Skin of body (tissue), 2 donors: ENCODE results near the gene WDR86. TPM values are rescaled to one million over a fixed set of nuclear protein-coding genes. Genes with fewer than 3 reads are reported as not detected.

ENCODE experiments used
- DNase-seq: peaks from one replicate; lab custom pipeline; 2025; lab: John Stamatoyannopoulos, UW
- total RNA-seq: library from RNA; depleted of rRNA; stranded (reverse); fragments of >200 nt; gene quantifications from one replicate; pipeline ENCODE4 v1.2.3, GENCODE V29; 2014

WDR86 gene, protein sequence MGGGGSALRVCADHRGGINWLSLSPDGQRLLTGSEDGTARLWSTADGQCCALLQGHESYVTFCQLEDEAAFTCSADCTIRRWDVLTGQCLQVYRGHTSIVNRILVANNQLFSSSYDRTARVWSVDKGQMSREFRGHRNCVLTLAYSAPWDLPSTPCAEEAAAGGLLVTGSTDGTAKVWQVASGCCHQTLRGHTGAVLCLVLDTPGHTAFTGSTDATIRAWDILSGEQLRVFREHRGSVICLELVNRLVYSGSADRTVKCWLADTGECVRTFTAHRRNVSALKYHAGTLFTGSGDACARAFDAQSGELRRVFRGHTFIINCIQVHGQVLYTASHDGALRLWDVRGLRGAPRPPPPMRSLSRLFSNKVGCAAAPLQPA
- 14.0 TPM for total RNA-seq

DNA sequence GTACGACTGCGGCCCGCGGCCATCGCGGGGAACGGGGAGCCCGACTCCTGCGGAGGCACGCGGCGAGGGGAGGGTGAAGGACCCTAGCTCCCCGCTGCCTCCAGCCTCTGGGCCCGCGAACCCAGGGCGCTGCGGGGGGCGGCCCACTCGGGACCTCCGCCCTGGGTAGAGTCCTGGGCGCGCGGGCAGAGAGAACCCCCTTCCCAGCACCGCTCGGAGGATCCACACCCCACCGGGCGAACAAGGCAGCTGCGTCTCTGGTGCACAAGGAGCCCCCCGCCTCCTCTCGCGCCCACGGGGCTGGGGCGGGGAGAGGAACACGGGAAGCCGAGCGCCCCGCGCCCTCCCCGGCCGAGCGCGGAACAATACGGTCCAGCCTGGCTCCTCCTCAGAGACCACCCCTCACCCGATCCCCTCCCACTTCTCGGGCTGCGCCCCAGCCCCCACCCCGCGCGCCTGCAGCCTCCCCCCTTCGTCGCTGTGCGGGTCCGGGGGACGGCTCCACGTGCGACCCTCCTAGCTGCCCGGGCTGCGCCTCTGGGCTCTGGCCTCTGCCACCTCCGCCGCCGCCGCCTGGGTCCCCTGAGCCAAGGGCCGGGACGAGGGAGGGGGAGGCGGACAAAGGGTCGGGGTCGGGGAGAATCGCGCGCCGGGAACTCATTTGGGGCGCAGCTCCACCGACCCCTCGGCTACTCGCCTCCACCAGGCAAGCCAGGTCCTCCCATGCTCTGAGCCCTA, at the start of gene WDR86:
Gene WDR86, minus strand, starts transcription at position 372 of the 738 bp plus-strand sequence. CDS start 449 bp downstream, outside the sequence.
- no peak for DNase-seq

DNA sequence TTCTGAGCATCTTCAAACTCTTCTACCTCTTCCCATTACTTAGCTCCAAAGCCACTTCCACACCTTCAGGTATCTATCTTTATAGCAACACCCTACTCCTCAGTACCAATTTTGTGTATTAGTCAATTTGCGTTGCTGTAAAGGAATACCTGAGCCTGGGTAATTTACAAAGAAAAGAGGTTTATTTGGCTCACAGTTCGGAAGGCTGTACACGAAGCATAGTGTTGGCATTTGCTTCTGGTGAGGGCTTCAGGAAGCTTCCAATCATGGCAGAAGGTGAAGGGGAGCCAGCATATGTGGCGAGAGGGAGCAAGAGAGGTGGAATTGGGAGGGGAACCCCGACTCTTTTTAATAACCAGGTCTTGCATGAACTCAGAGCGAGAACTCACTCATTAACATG, 47.7 kb upstream of the WDR86 start:
- DNase-seq = no peak

DNA sequence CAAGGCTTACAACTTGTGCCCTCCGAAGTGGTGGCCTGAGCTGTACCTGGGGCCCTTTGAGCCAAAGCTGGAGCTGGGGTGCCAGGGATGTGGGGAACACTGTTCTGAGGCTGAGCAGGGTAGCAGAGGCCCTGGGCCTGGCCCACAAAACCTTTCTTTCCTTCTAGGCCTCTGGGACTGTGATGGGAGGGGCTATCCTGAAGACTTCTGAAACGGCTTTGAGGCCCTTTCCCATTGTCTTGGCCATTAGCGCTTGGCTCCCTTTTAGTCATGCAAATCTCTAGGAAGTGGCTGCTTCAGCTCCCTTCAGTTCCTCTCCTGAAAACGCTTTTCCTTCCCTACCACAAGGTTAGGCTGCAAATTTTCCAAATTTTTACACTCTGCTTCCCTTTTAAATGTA, 46.9 kb upstream of the WDR86 start:
- DNase-seq = no peak

DNA sequence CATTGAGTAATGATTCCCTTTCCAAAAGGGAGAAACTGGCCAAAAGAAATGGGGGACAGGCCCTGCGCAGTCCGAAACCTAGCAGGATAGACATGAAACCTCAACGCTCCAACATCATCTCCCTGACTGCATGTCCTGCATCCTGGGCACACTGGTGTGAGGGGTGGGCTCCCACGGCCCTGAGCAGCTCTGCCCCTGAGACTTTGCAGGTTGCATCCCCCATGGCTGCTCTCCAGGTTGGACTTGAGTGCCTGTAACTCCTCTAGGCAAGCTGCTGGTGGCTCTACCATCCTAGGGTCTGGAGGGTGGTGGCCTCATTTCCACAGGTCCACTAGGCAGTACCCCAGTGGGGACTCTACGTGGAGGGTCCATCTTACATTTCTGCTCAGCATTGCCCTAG, 46.4 kb upstream of the WDR86 start:
- no peak for DNase-seq

DNA sequence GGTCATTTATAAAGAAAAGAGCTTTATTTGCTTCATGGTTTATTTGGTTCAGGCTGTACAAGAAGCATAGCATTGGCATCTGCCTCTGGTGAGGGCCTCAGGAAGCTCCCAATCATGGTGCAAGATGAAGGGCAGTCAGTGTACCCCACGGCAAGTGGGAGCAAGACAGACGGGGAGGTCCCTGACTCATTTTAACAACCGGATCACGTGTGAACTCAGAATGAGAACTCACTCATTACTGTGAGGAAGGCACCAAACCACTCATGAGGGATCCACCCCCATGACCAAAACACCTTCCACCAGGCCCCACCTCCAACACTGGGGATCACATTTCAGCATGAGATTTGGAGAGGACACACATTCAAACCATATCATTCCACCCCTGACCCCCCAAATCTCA, 45.9 kb upstream of the WDR86 start:
- no peak for DNase-seq

DNA sequence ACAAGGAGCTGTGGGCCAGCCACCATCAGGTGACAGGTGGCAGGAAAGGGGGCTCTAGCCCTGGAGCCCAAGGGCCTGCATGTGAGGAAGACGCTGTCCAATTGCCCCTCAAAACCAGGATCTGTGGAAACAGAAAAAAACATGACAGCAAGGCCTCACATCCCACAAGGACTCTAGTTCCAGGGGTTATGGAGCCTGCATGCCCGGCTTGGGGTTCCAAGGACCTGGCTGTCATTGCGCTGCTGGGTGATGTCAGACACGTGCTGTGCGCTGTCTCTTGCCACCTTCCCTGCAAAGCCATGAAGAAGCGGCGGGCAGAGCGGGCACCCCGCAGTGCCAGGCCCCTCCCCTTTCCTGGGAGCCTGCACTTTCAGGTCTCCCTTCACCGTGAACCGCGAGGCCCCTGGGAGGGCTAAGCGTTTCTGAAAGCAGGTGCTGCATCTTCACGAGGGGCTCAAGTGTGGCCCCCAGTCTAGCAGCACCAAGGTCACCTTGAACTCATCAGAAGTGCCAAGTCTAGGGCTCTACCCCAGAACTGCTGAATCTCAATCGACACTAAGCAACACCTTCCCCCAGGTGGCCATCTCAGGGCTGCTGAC, 45.2 kb upstream of the WDR86 start:
- DNase-seq = no peak

DNA sequence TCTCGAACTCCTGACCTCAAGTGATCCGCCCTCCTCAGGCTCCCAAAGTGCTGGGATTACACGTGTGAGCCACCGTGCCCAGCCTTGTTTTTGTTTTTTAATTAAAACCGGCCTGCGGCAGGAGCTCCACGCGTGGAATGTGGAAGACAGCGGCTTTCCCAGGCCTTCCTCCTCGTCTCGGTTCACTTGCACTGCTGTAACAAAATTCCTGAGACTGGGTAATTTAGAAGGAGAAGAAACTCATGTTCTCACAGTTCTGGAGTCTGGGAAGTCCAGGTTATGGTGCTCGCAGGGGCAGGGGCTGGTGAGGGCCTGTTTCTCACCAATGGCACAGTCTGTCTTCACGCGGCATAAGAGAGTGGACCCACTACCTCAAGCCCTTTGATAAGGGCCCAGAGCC, 44.5 kb upstream of the WDR86 start:
- DNase-seq = no peak

DNA sequence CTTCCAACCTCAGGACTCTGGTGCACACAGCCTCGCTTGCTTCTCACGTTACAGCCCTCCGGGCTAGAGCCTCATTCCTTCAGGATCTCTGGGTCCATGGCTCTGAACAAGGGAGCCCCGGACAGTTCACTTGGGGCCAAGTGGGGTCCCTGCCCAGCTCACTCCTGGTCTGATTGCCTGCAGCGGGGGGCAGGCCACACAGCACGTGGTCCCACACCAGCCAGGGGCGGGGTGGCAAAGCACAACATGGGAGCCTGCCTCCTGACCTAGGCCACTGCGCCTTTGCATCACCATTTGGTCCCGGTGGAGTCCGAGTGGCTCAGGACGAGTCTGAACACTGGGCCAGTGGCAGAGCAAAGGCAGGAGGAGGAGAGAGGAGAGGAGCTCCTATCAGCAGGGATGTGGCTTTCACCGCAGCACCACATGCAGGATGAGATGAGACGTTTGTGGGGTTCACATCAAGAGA, 43.5 kb upstream of the WDR86 start:
- no peak for DNase-seq

DNA sequence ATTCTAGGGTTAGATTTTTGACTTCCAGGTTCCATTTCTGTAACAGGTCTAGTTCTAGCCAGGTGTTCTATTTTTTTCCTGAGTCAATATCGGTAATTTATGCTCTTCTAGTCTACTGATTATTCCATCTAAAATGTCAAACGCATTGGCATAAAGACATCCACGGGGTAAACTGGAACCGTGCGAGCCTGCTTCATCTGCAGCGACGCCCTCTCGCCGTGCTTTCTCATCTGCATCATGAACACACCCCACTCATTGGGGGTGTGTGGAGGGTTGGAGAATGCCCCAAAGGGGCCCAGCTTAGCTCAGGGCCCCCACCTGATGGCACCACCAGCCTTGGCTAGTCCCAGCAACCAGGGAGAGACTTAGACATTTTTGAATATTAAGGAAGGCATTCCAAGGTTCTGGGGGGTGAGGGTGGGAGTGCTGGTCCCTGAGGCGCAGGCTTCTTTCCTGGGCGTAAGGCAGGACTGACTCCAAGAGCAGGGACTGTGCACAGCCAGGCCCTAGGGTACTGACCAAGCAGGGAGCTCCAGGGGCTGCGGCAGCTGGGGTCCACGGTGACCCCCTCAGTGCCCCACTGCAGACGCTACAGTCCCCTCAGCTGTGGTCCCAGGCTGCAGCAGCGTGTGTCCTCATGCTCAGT, 43.0 kb upstream of the WDR86 start:
- no peak for DNase-seq

DNA sequence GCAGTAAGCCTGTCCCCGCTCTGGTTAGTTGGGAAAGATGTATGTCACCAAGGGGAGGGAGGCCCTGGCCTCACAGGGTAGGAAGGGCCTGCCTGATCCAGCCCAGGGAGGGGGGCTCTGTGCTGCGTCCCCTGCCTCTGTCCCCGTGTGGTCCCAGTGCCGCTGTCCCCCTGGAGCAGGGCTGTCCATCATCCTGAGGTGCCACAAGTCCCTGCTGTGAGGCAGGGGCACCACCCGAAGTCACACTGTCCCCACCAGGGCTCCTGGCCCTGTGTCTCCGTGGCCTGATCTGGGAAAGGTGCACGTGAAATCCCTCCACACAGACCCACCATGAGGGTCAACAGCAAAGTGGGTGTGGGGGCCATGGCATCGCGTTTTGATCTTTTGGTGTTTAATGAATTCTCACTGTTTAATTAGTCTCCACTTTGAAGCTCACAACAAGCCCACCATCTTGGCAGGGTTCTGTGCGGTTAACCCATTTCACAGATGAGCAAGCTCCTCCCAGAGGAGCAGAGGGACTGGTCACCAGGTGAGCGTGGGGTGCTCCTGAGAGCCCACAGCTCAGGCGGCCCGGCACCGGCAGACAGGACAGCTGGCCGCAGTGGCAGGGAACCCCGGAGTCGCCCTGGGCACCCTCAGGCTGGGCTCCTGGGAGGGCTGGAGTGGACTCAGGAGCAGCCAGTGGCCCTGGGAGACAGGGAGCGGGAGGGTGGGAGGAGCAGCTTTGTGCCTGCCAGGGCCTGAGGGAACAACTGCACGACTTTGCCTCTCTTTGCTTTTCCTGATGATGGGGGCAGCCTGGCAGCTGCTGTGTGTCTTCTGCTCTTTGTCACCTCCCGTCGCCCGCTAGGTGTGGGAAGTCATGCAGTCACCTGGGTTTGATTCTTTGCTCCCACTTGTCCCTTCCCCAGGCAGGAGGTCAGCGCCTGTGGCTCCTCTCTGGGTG, 42.1 kb upstream of the WDR86 start:
- DNase-seq = no peak

DNA sequence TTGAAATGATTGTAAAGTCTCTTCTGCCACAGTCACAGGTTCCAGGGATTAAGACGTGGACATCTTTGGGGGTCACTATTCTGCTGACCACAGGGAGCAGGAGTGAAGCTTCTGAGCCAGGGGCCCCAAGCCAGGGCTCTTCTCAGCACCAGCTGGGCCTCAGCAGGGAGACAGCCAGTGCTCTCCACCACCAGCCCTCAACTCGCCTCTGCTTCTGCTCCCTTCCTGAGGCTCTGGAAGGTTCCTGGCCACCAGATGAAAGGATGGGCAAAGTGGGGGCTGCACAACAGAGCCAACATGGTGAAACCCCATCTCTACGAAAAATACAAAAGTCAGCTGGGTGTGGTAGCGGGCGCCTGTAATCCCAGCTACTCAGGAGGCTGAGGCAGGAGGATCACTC, 41.3 kb upstream of the WDR86 start:
- no peak for DNase-seq

DNA sequence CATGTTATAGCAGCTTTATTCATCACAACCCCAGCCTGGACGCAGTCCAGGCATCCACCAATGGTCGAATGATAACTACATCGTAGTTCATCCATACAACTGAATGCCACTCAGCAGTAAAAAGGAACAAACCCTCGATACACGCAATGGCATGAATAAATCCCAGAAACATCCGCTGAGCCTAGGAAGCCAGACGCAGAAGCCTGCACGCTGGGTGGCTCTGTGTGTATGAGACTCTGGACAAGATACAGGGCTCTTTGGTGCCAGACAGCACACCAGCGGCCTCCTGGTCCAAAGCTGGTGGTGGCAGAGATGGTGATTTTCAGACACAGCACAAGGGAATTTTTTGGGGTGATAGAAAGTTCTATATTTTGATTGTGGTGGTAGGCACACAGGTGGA, 40.2 kb upstream of the WDR86 start:
- DNase-seq = no peak

DNA sequence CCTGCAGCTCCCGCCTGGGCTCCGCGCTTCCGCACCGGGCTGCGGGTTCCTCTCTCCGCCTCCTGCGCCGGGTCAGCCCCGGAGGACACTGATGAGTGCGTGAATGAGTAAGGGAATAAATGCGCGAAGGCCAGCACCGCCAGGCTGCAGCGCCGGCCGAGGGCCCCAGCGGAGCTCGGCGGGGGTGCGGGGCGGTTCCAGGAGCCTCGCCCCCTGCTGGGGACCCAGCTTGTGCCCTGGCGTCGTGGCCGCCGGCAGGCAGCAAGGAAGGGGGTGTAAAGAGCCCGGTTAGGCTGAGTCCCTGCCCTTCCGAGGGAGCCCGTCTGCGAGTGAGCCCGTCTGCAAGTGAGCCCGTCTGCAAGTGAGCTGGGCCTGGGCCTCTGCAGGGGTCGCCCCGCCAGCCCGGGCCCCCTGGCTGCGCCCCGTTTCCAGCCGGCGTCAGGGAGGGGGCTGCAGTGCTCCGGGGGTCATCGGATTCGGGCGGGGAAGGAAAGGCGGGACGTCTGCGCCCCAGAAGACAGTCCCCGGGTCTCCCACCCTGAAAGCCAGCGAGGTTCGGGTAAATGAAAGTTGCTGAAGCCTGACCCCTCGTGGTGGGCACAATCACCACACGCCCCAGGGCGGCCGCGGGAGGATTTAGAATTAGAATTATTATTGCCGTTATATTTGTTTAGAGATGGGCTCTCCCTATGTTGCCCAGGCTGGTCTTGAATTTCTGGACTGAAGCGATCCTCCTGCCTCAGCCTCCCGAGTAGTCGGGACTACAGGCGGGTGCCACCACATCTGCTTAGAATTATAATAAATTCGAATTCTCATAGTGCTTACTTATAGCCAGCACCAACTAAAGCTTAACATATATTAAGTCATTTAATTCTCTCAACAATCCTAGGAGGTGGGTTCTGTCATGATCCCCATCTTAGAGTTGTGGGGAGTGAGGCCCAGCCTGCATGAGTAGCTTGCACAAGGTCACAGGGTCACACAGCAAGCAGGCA, 38.7 kb upstream of the WDR86 start:
- peak; percentile 47 for DNase-seq

DNA sequence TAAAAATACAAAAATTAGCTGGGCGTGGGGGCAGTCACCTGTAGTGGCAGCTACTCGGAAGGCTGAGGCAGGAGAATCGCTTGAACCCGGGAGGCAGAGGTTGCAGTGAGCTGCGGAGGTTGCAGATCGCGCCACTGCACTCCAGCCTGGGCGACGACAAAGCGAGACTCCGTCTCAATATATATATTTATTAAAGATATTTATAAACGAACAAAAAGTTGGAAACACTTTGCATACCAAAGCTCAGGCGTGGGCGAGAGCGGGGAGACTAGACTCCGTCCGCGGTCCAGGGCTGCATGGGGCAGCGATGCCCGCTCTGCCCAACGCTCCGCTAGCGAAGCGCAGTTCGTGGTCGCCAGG, 38.0 kb upstream of the WDR86 start:
- no peak for DNase-seq

DNA sequence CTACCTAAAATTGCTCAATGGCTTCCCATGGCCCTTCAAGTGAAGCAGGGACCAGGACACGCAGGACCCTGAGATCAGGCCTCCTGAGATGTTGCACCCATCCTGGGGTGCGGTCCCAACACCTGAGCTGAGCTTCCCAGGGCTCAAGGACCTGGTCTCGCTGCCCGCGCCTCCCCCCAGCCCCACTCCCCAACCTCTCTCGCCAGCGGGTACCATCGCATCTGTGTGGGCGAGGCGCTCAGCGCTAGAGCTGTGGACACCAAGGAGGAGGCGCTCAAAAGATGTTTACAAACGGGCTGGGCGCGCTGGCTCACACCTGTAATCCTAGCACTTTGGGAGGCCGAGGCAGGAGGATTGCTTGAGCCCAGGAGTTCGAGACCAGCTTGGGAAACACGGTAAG, 37.5 kb upstream of the WDR86 start:
- DNase-seq = no peak

DNA sequence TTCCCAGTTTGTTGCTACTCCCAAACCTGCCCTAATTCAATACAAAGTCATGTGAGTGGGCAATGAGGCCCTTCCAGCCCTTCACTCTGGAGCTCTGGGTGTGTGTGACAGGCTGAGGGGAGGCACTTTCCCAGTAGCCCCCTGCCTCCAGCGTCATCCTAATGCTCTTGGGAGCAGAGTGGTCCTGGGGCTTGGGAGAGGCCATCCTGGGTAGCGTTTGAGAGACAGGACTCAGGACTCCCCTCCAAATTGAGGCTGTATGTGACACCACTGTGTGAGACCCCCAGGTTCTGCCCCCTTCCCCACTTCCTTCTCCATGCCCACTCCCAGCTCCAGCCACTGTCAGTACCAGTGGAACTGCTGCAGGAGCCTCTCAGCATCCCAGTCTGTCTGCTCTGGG, 36.6 kb upstream of the WDR86 start:
- DNase-seq = no peak

DNA sequence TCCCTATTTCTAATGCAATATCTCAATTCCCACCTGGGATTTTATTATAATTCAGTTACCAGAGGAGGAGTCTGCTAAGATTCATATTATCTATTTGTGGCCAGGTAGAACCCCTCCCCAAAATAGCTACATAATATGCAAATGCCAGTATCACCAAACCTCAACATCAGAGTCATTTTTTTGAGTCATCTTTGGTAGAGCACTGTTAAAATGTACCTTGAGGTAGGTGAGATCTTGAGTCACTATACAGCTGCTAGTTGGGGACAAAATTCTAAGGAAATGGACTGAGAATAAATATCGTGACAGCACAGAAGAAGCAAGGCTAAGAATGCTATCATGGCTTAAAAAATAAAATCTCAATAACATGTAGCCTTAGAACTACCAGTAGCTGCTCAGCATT, 34.8 kb upstream of the WDR86 start:
- no peak for DNase-seq

DNA sequence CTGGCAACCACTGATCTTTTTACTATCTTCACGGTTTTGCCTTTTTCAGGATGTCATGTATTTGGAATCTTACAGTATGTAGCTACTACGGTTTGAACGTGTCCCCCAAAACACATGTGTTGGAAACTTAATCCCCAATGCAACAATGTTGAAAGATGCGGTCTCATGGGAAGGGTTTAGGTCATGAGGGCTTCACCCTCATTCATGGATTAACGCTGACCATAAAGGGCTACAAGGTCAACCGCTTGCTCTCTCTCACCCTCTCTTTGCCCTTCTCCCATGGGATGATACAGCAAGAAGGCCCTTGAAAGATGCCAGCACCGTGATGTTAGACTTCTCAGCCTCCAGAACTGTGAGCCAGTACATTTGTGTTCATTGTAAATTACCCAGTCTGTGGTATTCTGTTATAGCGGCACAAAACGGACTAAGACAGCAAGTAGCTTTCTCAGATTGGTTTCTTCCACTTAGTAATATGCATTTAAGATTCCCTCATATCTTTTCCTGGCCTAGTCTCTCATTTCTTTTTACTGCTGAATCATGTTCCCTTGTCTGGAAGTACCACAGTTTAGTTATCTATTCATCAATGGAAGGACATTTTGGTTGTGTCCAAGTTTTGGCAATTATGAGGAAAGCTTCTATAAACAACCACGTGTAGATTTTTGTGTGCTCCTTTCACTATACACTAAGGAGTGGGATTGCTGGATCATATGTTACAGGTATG, 33.1 kb upstream of the WDR86 start:
- DNase-seq = peak; percentile 25
